ENCODE results near the gene LEKR1. TPM values are rescaled to one million over a fixed set of nuclear protein-coding genes. Genes with fewer than 3 reads are reported as not detected.

Gene LEKR1
- total RNA-seq, 1 donor from 2014 or later: 0.27 TPM

- no peak for DNase-seq (ENCODE audit: low read depth)
- Histone ChIP-seq H3K36me3 (ENCODE audit: insufficient read depth, low read length) (no peaks in the 10 kb centered on the region), H4K20me1 (ENCODE audit: insufficient read depth, low read length) (no peaks in the 10 kb centered on the region), H3K27ac (ENCODE audit: low read depth, low read length) (no peak overlapping the region), H2AFZ (ENCODE audit: low read depth, low read length) (no peak overlapping the region), H3K9me3 (ENCODE audit: insufficient read depth, low read depth, low read length) (no peaks in the 10 kb centered on the region), H3K4me3 (ENCODE audit: insufficient read depth, low read depth, low read length) (no peak overlapping the region), H3K4me1 (ENCODE audit: insufficient read depth, low read length) (no peaks in the 10 kb centered on the region), H3K27me3 (ENCODE audit: insufficient read depth, low read length) (no peaks in the 10 kb centered on the region), H3K4me2 (ENCODE audit: low read length) (no peak overlapping the region), H3K79me2 (ENCODE audit: insufficient read depth, low read length) (no peaks in the 10 kb centered on the region), H3K9ac (ENCODE audit: low read length) (no peak overlapping the region)
- H3K27me3 Mint-ChIP-seq (ENCODE audit: low read depth, unreplicated experiment): peaks cover 1% of the 10 kb centered on the region
- no peak for FAIRE-seq
- no peaks in the 10 kb centered on the region for H3K4me1 Mint-ChIP-seq (ENCODE audit: low read depth, unreplicated experiment)
- H3K27ac Mint-ChIP-seq (ENCODE audit: unreplicated experiment): no peak overlapping the region
- no peaks in the 10 kb centered on the region for H3K9me3 Mint-ChIP-seq (ENCODE audit: unreplicated experiment)
- no peaks in the 10 kb centered on the region for H3K36me3 Mint-ChIP-seq (ENCODE audit: low read depth, unreplicated experiment)
- H3K4me3 Mint-ChIP-seq (ENCODE audit: unreplicated experiment): no peak overlapping the region
- TF ChIP-seq CTCF (IDR thresholded peaks at IDR 0.05; ENCODE audit: insufficient read depth, low read depth, low read length) (no peak), EZH2 (IDR thresholded peaks at IDR 0.05; ENCODE audit: insufficient read depth, low read length) (no peak)
Observed at GRCh38 chr3:156843071-156843808, 17.1 kb downstream of the LEKR1 start.

- H3K4me3 Mint-ChIP-seq (ENCODE audit: unreplicated experiment): no peak overlapping the region
- Histone ChIP-seq H3K79me2 (ENCODE audit: insufficient read depth, low read length) (no peaks in the 10 kb centered on the region), H3K4me1 (ENCODE audit: insufficient read depth, low read length) (no peaks in the 10 kb centered on the region), H3K36me3 (ENCODE audit: insufficient read depth, low read length) (no peaks in the 10 kb centered on the region), H2AFZ (ENCODE audit: low read depth, low read length) (no peak overlapping the region), H3K4me2 (ENCODE audit: low read length) (no peak overlapping the region), H3K4me3 (ENCODE audit: insufficient read depth, low read depth, low read length) (no peak overlapping the region), H4K20me1 (ENCODE audit: insufficient read depth, low read length) (no peaks in the 10 kb centered on the region), H3K27ac (ENCODE audit: low read depth, low read length) (no peak overlapping the region), H3K9ac (ENCODE audit: low read length) (no peak overlapping the region), H3K9me3 (ENCODE audit: insufficient read depth, low read depth, low read length) (no peaks in the 10 kb centered on the region), H3K27me3 (ENCODE audit: insufficient read depth, low read length) (no peaks in the 10 kb centered on the region)
- H3K9me3 Mint-ChIP-seq (ENCODE audit: unreplicated experiment): no peaks in the 10 kb centered on the region
- no peaks in the 10 kb centered on the region for H3K36me3 Mint-ChIP-seq (ENCODE audit: low read depth, unreplicated experiment)
- FAIRE-seq (no peak), DNase-seq (ENCODE audit: low read depth) (no peak)
- no peaks in the 10 kb centered on the region for H3K4me1 Mint-ChIP-seq (ENCODE audit: low read depth, unreplicated experiment)
- TF ChIP-seq CTCF (IDR thresholded peaks at IDR 0.05; ENCODE audit: insufficient read depth, low read depth, low read length): no peak
- no peak for TF ChIP-seq EZH2 (IDR thresholded peaks at IDR 0.05; ENCODE audit: insufficient read depth, low read length)
- H3K27me3 Mint-ChIP-seq (ENCODE audit: low read depth, unreplicated experiment): no peaks in the 10 kb centered on the region
- no peak overlapping the region for H3K27ac Mint-ChIP-seq (ENCODE audit: unreplicated experiment)
Observed at GRCh38 chr3:156847752-156848448, 21.7 kb downstream of the LEKR1 start.

GRCh38 chr3:156859578-156859977 is 33.4 kb downstream of the LEKR1 start:
- Histone ChIP-seq H4K20me1 (ENCODE audit: insufficient read depth, low read length) (no peaks in the 10 kb centered on the region), H3K27me3 (ENCODE audit: insufficient read depth, low read length) (no peaks in the 10 kb centered on the region), H3K9me3 (ENCODE audit: insufficient read depth, low read depth, low read length) (no peaks in the 10 kb centered on the region), H3K36me3 (ENCODE audit: insufficient read depth, low read length) (no peaks in the 10 kb centered on the region), H3K79me2 (ENCODE audit: insufficient read depth, low read length) (no peaks in the 10 kb centered on the region), H3K27ac (ENCODE audit: low read depth, low read length) (no peak overlapping the region), H3K9ac (ENCODE audit: low read length) (no peak overlapping the region), H3K4me3 (ENCODE audit: insufficient read depth, low read depth, low read length) (no peak overlapping the region), H3K4me1 (ENCODE audit: insufficient read depth, low read length) (no peaks in the 10 kb centered on the region), H3K4me2 (ENCODE audit: low read length) (no peak overlapping the region), H2AFZ (ENCODE audit: low read depth, low read length) (no peak overlapping the region)
- no peaks in the 10 kb centered on the region for H3K9me3 Mint-ChIP-seq (ENCODE audit: unreplicated experiment)
- H3K4me3 Mint-ChIP-seq (ENCODE audit: unreplicated experiment): no peak overlapping the region
- no peaks in the 10 kb centered on the region for H3K4me1 Mint-ChIP-seq (ENCODE audit: low read depth, unreplicated experiment)
- TF ChIP-seq CTCF (IDR thresholded peaks at IDR 0.05; ENCODE audit: insufficient read depth, low read depth, low read length) (no peak), EZH2 (IDR thresholded peaks at IDR 0.05; ENCODE audit: insufficient read depth, low read length) (no peak)
- FAIRE-seq (no peak), DNase-seq (ENCODE audit: low read depth) (no peak)
- H3K27me3 Mint-ChIP-seq (ENCODE audit: low read depth, unreplicated experiment): no peaks in the 10 kb centered on the region
- no peaks in the 10 kb centered on the region for H3K36me3 Mint-ChIP-seq (ENCODE audit: low read depth, unreplicated experiment)
- no peak overlapping the region for H3K27ac Mint-ChIP-seq (ENCODE audit: unreplicated experiment)
